GM10266 (cell line): ENCODE data around the gene DENND2D.

Experiments used
- DNase-seq: peaks from one replicate; pipeline ENCODE4 v3.0.0; 2012; ENCODE audit errors: extremely low spot score
- TF ChIP-seq, protein P1 (sequence below): IDR thresholded peaks from 2 replicates; pipeline ENCODE4 v1.5.1; 2012; ENCODE audit warnings: mild to moderate bottlenecking, low read depth; ENCODE audit not compliant: control insufficient read depth, insufficient read depth; ENCODE audit errors: missing control alignments

DENND2D gene

DNA sequence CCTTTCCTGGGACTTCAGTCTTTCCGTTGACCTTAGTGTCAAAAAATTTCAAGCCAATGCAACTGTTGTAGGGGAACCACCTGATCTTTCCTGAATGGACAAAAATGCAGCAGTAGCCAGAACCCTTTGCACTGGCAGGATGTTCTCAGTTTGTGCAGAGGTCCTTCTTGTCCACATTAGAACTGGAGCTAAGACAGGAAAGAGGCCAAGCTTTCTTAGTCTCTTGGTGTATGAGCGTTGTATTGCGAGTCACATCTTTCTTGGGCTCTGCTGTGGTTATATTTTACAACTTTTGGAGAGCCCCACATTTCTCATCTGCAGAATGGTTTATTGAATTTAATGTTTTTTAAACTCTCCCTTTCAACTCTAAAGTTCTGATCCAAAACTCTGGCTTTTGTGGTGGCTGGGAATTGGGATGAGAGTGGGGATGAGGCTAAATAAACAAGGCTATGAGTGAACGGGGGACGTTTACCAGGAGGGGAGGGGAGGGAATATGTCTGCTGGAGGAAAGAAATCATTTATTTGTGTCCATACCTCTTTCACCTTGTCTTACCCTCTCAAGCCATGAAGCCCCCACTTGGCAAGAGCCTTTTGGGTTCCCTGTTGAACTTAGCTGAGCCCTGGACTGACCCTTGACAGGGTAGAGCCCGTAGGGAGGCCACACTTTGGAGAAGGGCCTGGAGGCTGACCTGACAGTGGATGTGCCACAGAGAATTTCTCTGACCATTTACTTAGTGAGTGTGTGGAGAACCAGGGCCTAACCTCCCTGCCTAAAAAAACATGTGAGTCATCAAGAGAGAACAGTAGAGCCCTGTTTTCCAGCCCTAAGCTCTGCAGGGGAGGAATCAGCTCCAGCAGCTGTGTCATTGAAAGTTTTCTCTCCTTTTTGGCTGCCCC lies 27.7 kb upstream of the DENND2D start:
- TF ChIP-seq, protein P1, sequence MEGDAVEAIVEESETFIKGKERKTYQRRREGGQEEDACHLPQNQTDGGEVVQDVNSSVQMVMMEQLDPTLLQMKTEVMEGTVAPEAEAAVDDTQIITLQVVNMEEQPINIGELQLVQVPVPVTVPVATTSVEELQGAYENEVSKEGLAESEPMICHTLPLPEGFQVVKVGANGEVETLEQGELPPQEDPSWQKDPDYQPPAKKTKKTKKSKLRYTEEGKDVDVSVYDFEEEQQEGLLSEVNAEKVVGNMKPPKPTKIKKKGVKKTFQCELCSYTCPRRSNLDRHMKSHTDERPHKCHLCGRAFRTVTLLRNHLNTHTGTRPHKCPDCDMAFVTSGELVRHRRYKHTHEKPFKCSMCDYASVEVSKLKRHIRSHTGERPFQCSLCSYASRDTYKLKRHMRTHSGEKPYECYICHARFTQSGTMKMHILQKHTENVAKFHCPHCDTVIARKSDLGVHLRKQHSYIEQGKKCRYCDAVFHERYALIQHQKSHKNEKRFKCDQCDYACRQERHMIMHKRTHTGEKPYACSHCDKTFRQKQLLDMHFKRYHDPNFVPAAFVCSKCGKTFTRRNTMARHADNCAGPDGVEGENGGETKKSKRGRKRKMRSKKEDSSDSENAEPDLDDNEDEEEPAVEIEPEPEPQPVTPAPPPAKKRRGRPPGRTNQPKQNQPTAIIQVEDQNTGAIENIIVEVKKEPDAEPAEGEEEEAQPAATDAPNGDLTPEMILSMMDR: no peak
- DNase-seq: no peak

DNA sequence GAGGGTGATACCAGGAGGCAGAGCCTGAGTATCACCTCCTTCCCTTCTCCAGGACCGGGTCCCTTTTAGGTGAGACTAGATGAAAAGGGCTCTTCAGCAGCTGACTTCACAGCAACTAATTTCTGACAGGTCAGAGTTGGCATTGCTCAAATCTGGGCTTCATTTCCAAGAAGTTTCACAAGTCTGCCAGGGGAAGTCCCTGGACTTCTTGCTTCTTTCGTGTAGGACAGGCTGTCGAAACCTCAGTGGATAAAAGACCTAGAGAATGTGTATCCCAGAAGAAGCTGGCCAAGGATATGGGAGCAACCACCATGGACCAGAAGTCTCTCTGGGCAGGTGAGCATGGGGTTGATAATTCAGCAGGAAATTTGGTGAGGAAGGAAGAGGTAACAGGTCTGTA lies 27.0 kb upstream of the DENND2D start, which contains the start of gene CHI3L2:
Gene CHI3L2, plus strand, starts transcription at position 280 of the 400 bp plus-strand sequence. Its CDS starts 17 bp downstream, at position 297.
- TF ChIP-seq, protein P1: no peak
- no peak for DNase-seq

DNA sequence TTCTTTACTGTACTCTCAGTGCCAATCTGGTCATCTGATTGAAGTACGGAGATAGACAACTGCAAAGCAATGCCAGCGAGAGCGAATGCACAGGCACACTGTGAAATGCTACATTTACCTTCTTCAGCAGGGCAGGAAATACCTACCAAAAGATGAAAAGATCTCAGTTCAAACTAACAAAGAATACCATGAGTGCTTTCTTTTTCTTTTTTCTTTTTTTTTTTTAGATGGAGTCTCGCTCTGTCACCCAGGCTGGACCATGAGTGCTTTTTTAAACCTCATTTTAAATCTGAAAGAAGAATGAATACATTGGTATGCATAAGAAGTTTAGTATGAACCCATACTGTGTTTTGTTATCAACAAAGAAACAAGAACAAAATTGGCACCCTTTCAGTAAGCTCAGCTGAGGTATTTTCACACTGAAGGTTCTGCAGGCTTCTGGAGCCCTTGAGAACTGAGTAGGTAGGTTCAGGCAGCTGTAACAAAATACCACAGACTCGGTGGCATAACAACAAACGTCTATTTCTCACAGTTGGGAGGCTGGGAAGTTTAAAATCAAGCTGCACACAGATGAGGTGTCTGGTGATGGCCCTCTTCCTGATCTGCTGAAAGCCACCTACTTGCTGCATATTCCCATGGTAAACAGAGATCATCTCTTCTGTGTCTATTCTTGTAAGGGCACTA lies 25.4 kb upstream of the DENND2D start:
- no peak for DNase-seq
- TF ChIP-seq, protein P1: no peak

DNA sequence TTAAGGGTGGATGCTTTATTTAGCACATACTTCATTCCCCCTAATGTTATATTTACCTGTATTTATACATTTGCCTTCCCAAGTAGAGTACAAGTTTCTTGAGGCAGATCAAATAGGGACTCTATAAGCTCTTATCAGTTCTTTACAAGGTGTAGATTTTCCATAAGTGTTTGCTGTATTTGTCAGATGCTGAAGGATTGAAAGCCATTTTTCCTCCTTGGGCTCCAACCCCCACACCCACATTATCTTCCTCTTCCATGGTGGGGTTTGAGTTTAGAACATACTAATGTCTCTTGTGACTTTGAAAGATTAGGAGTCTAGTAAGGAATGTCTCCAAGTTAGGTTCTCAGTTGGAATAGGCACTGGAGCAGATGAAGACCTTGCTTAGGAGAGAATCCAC lies 24.6 kb upstream of the DENND2D start:
- DNase-seq: no peak
- TF ChIP-seq, protein P1: no peak

DNA sequence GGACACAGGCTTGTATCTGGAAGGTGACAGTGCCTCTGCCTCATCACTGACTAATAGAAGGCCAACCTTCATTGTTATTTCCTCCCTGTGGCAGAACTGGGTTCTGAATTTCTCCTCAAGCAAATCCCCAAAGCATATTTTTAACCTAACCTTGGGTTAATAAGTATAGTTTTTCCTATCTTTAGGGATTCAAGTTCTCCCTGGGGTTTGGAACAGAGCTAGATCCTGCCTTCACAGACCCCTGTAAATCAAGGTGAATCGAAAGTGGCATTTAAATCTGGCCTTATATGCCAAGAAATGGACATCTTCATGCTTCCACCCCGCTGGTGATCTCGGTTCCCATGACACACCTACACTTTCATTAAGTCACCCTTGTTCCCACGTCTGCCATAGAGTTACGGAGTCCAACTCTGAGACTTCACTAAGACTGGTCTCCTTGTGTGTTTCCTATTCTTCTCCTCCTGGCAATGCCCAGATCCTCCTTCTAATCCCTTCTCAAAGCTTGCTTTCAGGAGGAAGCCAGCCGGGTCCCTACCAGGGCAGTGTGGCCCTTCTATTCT lies 22.8 kb upstream of the DENND2D start:
- TF ChIP-seq, protein P1: no peak
- DNase-seq: no peak

DNA sequence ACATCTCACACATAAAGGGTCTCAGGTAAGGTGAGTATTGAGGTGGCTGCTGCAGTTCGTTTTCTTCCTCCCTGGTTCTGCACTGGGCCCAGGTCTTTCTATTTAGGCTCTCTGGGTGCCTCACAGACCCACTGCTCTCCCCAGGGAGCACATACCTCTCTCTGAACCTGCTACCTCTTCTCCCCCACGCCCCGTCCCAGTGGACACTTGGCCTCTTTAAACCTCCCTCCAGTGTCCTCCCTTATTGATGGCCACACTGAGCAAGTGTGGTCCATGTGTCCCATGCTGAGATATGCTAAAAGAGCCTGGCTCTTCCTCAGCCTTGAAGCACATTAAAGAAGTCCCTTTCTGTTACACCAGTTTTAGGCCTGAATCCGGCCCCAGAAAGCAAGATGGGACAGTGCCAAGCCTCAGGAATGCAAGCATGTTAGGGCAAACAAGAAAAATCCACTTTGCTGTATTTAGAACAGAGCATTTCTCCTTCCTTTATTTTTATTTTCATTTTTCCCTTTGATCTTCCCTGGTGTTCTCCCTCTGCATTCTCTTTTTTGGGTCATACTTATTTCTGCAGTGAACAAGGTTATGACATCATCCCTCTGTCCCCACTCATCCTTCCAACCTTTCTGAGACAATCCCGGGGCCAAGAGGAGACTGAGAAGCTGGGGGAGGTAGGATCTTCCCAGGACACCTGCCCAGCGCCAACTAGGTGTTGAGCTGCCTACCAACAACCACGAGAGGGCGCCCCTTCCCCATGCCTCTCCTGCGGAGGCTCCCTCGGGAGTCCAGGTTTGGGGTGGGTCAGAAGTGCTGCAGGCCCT lies 22.1 kb upstream of the DENND2D start:
- DNase-seq: peak; percentile 69
- TF ChIP-seq, protein P1: peak; percentile 81
